Fibroblast of peridontal ligament (primary cell): ENCODE measurements around the gene MBOAT1.

Experiments used
- DNase-seq: peaks from one replicate; pipeline ENCODE4 v3.0.0-alpha.2; 2010; ENCODE audit errors: extremely low read depth

MBOAT1 gene

GRCh38 chr6:20099156-20099555, 113.1 kb downstream of the MBOAT1 start:
- DNase-seq, result no peak

- peak; percentile 12 for DNase-seq
Observed at GRCh38 chr6:20098267-20098876, 113.9 kb downstream of the MBOAT1 start.

GRCh38 chr6:20096536-20096935, 115.7 kb downstream of the MBOAT1 start:
- DNase-seq, result no peak

- no peak for DNase-seq
Observed at GRCh38 chr6:20095436-20095835, 116.8 kb downstream of the MBOAT1 start.

GRCh38 chr6:20092071-20092566, 120.2 kb downstream of the MBOAT1 start:
- peak; percentile 79 for DNase-seq

- no peak for DNase-seq
Observed at GRCh38 chr6:20086992-20087391, 125.3 kb downstream of the MBOAT1 start.

GRCh38 chr6:20085817-20086216, 126.5 kb downstream of the MBOAT1 start:
- DNase-seq, result no peak

- DNase-seq, result no peak
Observed at GRCh38 chr6:20084411-20084810, 127.9 kb downstream of the MBOAT1 start.

- DNase-seq, result no peak
Observed at GRCh38 chr6:20071998-20072397, 140.3 kb downstream of the MBOAT1 start.

- DNase-seq, result no peak
Observed at GRCh38 chr6:20070047-20070446, 142.2 kb downstream of the MBOAT1 start.

- no peak for DNase-seq
Observed at GRCh38 chr6:20069021-20069522, 143.2 kb downstream of the MBOAT1 start.

- no peak for DNase-seq
Observed at GRCh38 chr6:20068421-20068988, 143.8 kb downstream of the MBOAT1 start.

- DNase-seq, result no peak
Observed at GRCh38 chr6:20061952-20062351, 150.3 kb downstream of the MBOAT1 start.

- DNase-seq, result no peak
Observed at GRCh38 chr6:20060252-20060651, 152.0 kb downstream of the MBOAT1 start.

GRCh38 chr6:20058912-20059311, 153.4 kb downstream of the MBOAT1 start:
- no peak for DNase-seq

GRCh38 chr6:20058121-20058905, 154.0 kb downstream of the MBOAT1 start:
- DNase-seq, result no peak

- DNase-seq, result peak; percentile 77
Observed at GRCh38 chr6:20056350-20056992, 155.8 kb downstream of the MBOAT1 start.

GRCh38 chr6:20055916-20056315, 156.4 kb downstream of the MBOAT1 start:
- DNase-seq, result no peak
